HFF-Myc (cell line): ENCODE data around the gene DIP2A.

Experiments
- DNase-seq: peaks from one replicate; pipeline ENCODE4 v3.0.0-alpha.2; 2011; ENCODE audit warnings: low read depth; ENCODE audit errors: extremely low read depth
- H3K4me3 ChIP-seq: replicated peaks from 2 replicates; pipeline ENCODE4 v1.5.1; 2011; ENCODE audit warnings: low read depth, mild to moderate bottlenecking, control low read depth, low read length
- CTCF ChIP-seq: IDR thresholded peaks from 2 replicates; pipeline ENCODE4 v1.5.1; 2012; ENCODE audit warnings: mild to moderate bottlenecking, low read depth, low read length, control low read depth; ENCODE audit errors: missing control alignments

Gene DIP2A

GRCh38 chr21:46421191-46421750 lies 37.4 kb upstream of the DIP2A start:
- DNase-seq: no peak
- TF ChIP-seq CTCF: no peak
- no peak overlapping the region for H3K4me3 ChIP-seq

DNA sequence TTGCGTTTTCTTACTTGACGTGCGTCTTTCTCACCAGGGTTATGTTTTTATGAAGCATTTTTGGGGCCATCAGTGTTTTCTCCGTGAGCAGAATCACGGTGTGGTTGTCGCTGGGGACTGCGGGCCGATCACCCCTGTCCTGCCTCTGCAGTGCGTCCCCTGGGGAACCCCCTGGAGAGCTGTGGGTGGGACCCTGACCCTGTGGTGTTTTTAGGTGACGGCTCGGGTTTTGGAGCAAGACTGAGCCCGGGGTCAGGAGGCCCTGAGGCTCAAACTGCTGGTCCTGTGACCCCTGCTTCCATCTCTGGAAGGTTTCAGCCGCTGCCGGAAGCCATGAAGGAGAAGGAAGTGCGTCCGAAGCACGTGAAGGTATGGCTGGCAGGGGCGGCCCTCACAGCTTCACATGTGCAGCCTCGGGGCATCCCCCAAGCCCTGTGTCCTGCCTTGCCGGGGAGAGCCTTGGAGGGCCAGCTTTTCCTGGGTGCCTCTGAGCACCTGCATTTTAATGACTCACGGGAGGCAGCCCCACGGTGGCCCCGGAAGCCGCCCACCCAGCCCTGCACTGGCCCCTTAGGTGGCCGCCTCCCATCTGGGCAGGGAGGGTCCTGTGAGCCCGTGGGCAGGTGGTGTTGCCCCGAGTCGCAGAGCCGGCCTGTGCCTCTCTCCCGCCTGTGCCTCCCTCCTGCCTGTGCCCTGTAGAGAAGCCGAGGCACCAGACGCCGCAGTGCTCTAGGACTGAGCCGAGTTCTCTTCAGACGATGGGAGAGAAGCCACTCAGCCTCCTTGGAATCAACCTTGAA lies 36.7 kb upstream of the DIP2A start:
- no peak for DNase-seq
- H3K4me3 ChIP-seq: no peak overlapping the region
- TF ChIP-seq CTCF: no peak

- H3K4me3 ChIP-seq: no peak overlapping the region
- DNase-seq: no peak
- no peak for TF ChIP-seq CTCF
These were observed 36.0 kb upstream of the DIP2A start for GRCh38 chr21:46422636-46423241.

GRCh38 chr21:46423546-46424038 lies 35.1 kb upstream of the DIP2A start:
- TF ChIP-seq CTCF: no peak
- H3K4me3 ChIP-seq: no peak overlapping the region
- DNase-seq: no peak

DNA sequence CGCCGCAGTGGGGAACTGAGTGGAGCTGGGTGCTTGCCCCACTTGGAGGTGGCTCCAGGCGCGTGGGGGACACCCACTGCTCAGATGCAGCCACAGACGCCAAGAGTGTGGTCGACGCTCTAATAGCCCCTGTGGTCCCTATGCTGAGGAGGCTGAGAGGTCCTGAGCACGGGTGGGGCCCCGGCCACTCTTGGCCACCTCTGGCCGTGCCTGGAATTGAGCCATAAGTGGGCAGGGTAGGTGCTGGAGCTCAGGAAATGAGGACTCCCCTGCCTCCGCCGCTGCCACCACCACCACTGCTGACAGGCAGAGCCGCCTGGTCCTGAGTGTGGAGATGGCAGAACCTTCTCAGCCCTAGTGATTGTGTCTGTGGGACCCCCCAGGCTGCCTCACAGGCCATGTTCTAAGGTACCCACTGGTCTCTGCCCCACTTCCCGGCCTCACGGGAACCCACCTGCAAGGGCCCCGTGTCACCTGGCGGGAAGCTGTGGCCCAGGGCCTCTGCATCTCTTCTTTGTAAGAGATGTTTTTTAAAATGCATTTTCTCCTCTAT lies 34.6 kb upstream of the DIP2A start:
- DNase-seq: no peak

GRCh38 chr21:46424621-46425020 lies 34.1 kb upstream of the DIP2A start:
- no peak for DNase-seq
- H3K4me3 ChIP-seq: no peak overlapping the region
- no peak for TF ChIP-seq CTCF

More for the DNA sequence above, 34.6 kb upstream of the DIP2A start:
- no peak overlapping the region for H3K4me3 ChIP-seq
- TF ChIP-seq CTCF: no peak
